Neuronal stem cell (in vitro differentiated cells): ENCODE data around the gene CAMK1D.

Experiments used
- DNase-seq: peaks from one replicate; pipeline ENCODE4 v3.0.0-alpha.2; 2013; ENCODE audit warnings: low spot score
- H2AFZ ChIP-seq: one replicate; pipeline ENCODE4 v1.6.1; 2013; ENCODE audit warnings: mild to moderate bottlenecking, low read length, inconsistent platforms
- H2AK5ac ChIP-seq: 2 replicates; pipeline ENCODE4 v1.6.1; 2013; ENCODE audit warnings: low read depth, mild to moderate bottlenecking, inconsistent platforms, low read length, moderate library complexity, mixed read lengths
- H2BK120ac ChIP-seq: 2 replicates; pipeline ENCODE4 v1.6.1; 2013; ENCODE audit warnings: low read depth, mild to moderate bottlenecking, inconsistent platforms, low read length, moderate library complexity, mixed read lengths
- H2BK12ac ChIP-seq: one replicate; pipeline ENCODE4 v1.6.1; 2013; ENCODE audit warnings: low read length, inconsistent platforms
- H2BK15ac ChIP-seq: 2 replicates; pipeline ENCODE4 v1.6.1; 2013; ENCODE audit warnings: mild to moderate bottlenecking, low read length, inconsistent platforms, mixed read lengths
- H2BK5ac ChIP-seq: one replicate; pipeline ENCODE4 v1.6.1; 2013; ENCODE audit warnings: inconsistent platforms, mild to moderate bottlenecking, low read length, moderate library complexity
- H3K14ac ChIP-seq: one replicate; pipeline ENCODE4 v1.6.1; 2013; ENCODE audit warnings: low read length, inconsistent platforms
- H3K18ac ChIP-seq: 2 replicates; pipeline ENCODE4 v1.6.1; 2013; ENCODE audit warnings: low read length, inconsistent platforms
- H3K23ac ChIP-seq: 2 replicates; pipeline ENCODE4 v1.6.1; 2013; ENCODE audit warnings: low read depth, mild to moderate bottlenecking, mixed read lengths, low read length, inconsistent platforms; ENCODE audit not compliant: poor library complexity
- H3K27ac ChIP-seq: replicated peaks from 3 replicates; pipeline ENCODE4 v1.5.1; 2013; ENCODE audit warnings: low read length, inconsistent platforms
- H3K27me3 ChIP-seq, 3 experiments: 2 replicates each; pipeline ENCODE4 v1.6.1; 2013; ENCODE audit warnings: low read length in 3 of 3, mild to moderate bottlenecking in 2 of 3, inconsistent platforms in 1 of 3, low read depth in 1 of 3, mixed read lengths in 1 of 3, moderate library complexity in 1 of 3; ENCODE audit not compliant: control insufficient read depth in 3 of 3, insufficient read depth in 3 of 3
- H3K36me3 ChIP-seq, 2 donors: replicated peaks in 1 of 2; 2 replicates each; pipeline ENCODE4 v1.6.1; 2013; ENCODE audit warnings: low read length in 2 of 2; ENCODE audit not compliant: control insufficient read depth in 2 of 2, insufficient read depth in 2 of 2
- H3K4ac ChIP-seq: 2 replicates; pipeline ENCODE4 v1.6.1; 2013; ENCODE audit warnings: inconsistent platforms, mild to moderate bottlenecking, low read length, moderate library complexity
- H3K4me1 ChIP-seq, 2 donors: 1 replicate in 1 of 2; 2 replicates in 1 of 2; pipeline ENCODE4 v1.6.1; 2013; ENCODE audit warnings: low read length in 2 of 2, low read depth in 1 of 2; ENCODE audit not compliant: control insufficient read depth in 2 of 2, insufficient read depth in 1 of 2
- H3K4me2 ChIP-seq: one replicate; pipeline ENCODE4 v1.6.1; 2013; ENCODE audit warnings: mild to moderate bottlenecking, low read length, inconsistent platforms; ENCODE audit not compliant: insufficient read depth, poor library complexity, severe bottlenecking
- H3K4me3 ChIP-seq, 2 donors: 2 replicates each; pipeline ENCODE4 v1.5.1; 2013; ENCODE audit warnings: low read length in 2 of 2, mild to moderate bottlenecking in 2 of 2, inconsistent platforms in 1 of 2, moderate library complexity in 1 of 2
- H3K79me1 ChIP-seq: one replicate; pipeline ENCODE4 v1.6.1; 2013; ENCODE audit warnings: low read depth, mild to moderate bottlenecking, inconsistent platforms, low read length, moderate library complexity
- H3K9ac ChIP-seq: one replicate; pipeline ENCODE4 v1.6.1; 2013; ENCODE audit warnings: mild to moderate bottlenecking, low read depth, low read length, inconsistent platforms; ENCODE audit not compliant: poor library complexity
- H3K9me3 ChIP-seq, 2 donors: replicated peaks in 1 of 2; 2 replicates each; pipeline versions ENCODE3 to v1.6.1; 2013; ENCODE audit warnings: low read length in 2 of 2, mild to moderate bottlenecking in 2 of 2, inconsistent platforms in 1 of 2, low read depth in 1 of 2, mixed read lengths in 1 of 2, moderate library complexity in 1 of 2; ENCODE audit not compliant: control insufficient read depth in 2 of 2, insufficient read depth in 1 of 2
- H4K8ac ChIP-seq: one replicate; pipeline ENCODE4 v1.6.1; 2013; ENCODE audit warnings: low read depth, mild to moderate bottlenecking, inconsistent platforms, low read length, moderate library complexity
- H4K91ac ChIP-seq: one replicate; pipeline ENCODE4 v1.6.1; 2013; ENCODE audit warnings: low read length, low read depth, mild to moderate bottlenecking, inconsistent platforms; ENCODE audit not compliant: poor library complexity
- WGBS, 2 donors: extraction: QIAGEN DNeasy Blood & Tissue Kit; methylation state at CpG; one replicate each; pipeline ENCODE4 v1.1.7; 2013; ENCODE audit warnings: missing lambda C conversion rate in 2 of 2, mixed read lengths in 1 of 2; ENCODE audit not compliant: insufficient read length in 2 of 2, insufficient replicate concordance in 1 of 2; ENCODE audit errors: extremely low coverage in 2 of 2; 5-methylcytosine and 5-hydroxymethylcytosine counted together

The CAMK1D gene

DNA sequence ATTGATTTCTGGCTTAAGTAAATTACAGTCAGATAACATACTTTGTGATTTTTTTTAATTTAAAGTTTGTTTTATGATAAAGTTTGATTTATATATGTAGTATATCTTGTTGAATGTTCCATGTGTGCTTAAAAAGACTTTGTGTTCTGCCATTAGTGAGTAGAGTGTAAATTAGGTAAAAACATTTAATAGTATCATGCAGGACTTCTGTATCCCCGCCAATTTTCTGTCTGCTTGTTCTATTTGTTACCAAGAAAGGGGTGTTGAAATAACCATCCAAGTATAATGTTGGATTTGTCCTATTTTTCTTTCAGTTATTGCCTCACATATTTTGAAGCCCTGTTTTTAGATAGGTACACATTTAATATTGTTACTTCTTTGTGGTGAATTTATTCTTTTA lies 172.1 kb downstream of the CAMK1D start:
- no peak overlapping the region for H3K4me2 ChIP-seq
- no peak overlapping the region for H3K23ac ChIP-seq
- no peak overlapping the region for H2BK12ac ChIP-seq
- no peak overlapping the region for H3K18ac ChIP-seq
- H3K27me3 ChIP-seq, result no peaks in the 10 kb centered on the region
- no peak overlapping the region for H2AK5ac ChIP-seq
- no peak overlapping the region for H4K8ac ChIP-seq
- H3K36me3 ChIP-seq, result no peaks in the 10 kb centered on the region
- H3K4me3 ChIP-seq, result no peak overlapping the region
- H3K79me1 ChIP-seq, result no peaks in the 10 kb centered on the region
- no CpG with 5 or more reads among the region's 1 CpG for WGBS, 2 donors
- no peak overlapping the region for H2AFZ ChIP-seq
- DNase-seq, result no peak
- H3K4me1 ChIP-seq, result no peaks in the 10 kb centered on the region
- no peak overlapping the region for H3K14ac ChIP-seq
- H3K4ac ChIP-seq, result no peak overlapping the region
- peaks cover 0 to 4% of the 10 kb centered on the region in 2 donors for H3K9me3 ChIP-seq
- H2BK15ac ChIP-seq, result no peak overlapping the region
- H3K27ac ChIP-seq, result no peak overlapping the region
- no peak overlapping the region for H2BK5ac ChIP-seq
- H3K9ac ChIP-seq, result no peak overlapping the region
- no peak overlapping the region for H2BK120ac ChIP-seq
- H4K91ac ChIP-seq, result no peak overlapping the region

DNA sequence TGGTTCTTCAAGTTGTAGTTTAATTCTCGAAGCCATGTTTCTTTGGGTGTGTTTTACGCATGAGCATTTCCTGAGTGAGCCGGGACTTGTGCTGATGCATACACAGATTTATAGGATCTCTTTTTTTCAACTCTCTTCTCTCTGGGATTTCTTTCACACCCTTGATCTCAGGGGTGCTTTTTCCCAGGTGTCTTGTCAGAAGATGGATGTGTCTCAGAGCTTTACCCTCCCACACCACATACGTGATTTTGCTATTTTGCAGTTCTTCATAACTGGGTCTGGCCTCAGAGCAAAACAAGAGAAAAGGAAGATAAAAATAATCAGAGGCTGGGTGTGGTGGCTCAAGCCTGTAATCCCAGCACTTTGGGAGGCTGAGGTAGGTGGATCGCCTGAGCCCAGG lies 177.0 kb downstream of the CAMK1D start:
- H3K18ac ChIP-seq, result no peak overlapping the region
- no peak overlapping the region for H3K4ac ChIP-seq
- no peak overlapping the region for H3K14ac ChIP-seq
- H2AK5ac ChIP-seq, result no peak overlapping the region
- no peak overlapping the region for H3K27ac ChIP-seq
- no peak for DNase-seq
- H3K9ac ChIP-seq, result no peak overlapping the region
- H2AFZ ChIP-seq, result no peak overlapping the region
- H2BK5ac ChIP-seq, result no peak overlapping the region
- no peaks in the 10 kb centered on the region for H3K36me3 ChIP-seq
- no peaks in the 10 kb centered on the region for H3K79me1 ChIP-seq
- no peak overlapping the region for H2BK120ac ChIP-seq
- no peak overlapping the region for H2BK12ac ChIP-seq
- H3K4me3 ChIP-seq, result no peak overlapping the region
- H3K27me3 ChIP-seq, result no peaks in the 10 kb centered on the region
- no peaks in the 10 kb centered on the region for H3K4me1 ChIP-seq
- H3K9me3 ChIP-seq, result no peaks in the 10 kb centered on the region
- no peak overlapping the region for H4K8ac ChIP-seq
- no CpG with 5 or more reads among the region's 5 CpGs for WGBS, 2 donors
- no peak overlapping the region for H2BK15ac ChIP-seq
- H3K4me2 ChIP-seq, result no peak overlapping the region
- no peak overlapping the region for H4K91ac ChIP-seq
- H3K23ac ChIP-seq, result no peak overlapping the region

DNA sequence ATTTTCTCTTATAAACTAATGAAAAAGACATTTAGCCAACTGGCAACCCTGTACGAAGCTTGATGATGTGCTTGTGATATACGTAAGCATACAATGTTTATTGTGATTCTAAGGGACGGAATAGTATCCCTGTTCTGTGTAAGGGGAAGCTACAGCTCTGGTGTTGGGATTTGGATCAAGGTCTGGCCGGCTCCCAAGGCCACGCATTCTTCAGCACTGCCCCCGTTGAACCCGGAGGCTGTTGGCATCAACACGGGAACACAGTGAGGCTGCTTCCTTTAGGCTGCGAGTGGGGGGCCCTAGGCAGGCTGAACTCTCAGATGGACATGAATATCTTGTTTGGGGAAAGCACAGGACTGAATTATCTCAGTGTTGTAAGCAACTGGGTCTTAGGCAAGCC lies 180.6 kb downstream of the CAMK1D start:
- Histone ChIP-seq H2AFZ (no peak overlapping the region), H3K14ac (peak overlapping the region; percentile 67), H3K27ac (no peak overlapping the region), H3K36me3 (no peaks in the 10 kb centered on the region), H4K8ac (no peak overlapping the region), H2BK120ac (no peak overlapping the region), H2BK5ac (no peak overlapping the region), H2BK15ac (no peak overlapping the region), H2AK5ac (no peak overlapping the region), H3K4me1 (no peaks in the 10 kb centered on the region), H3K4me3 (no peak overlapping the region), H4K91ac (no peak overlapping the region), H3K9ac (no peak overlapping the region), H3K4ac (no peak overlapping the region), H2BK12ac (no peak overlapping the region), H3K23ac (no peak overlapping the region), H3K27me3 (no peaks in the 10 kb centered on the region), H3K79me1 (no peaks in the 10 kb centered on the region), H3K9me3 (no peaks in the 10 kb centered on the region), H3K4me2 (no peak overlapping the region), H3K18ac (no peak overlapping the region)
- DNase-seq, result no peak
- no CpG with 5 or more reads among the region's 9 CpGs for WGBS, 2 donors

DNA sequence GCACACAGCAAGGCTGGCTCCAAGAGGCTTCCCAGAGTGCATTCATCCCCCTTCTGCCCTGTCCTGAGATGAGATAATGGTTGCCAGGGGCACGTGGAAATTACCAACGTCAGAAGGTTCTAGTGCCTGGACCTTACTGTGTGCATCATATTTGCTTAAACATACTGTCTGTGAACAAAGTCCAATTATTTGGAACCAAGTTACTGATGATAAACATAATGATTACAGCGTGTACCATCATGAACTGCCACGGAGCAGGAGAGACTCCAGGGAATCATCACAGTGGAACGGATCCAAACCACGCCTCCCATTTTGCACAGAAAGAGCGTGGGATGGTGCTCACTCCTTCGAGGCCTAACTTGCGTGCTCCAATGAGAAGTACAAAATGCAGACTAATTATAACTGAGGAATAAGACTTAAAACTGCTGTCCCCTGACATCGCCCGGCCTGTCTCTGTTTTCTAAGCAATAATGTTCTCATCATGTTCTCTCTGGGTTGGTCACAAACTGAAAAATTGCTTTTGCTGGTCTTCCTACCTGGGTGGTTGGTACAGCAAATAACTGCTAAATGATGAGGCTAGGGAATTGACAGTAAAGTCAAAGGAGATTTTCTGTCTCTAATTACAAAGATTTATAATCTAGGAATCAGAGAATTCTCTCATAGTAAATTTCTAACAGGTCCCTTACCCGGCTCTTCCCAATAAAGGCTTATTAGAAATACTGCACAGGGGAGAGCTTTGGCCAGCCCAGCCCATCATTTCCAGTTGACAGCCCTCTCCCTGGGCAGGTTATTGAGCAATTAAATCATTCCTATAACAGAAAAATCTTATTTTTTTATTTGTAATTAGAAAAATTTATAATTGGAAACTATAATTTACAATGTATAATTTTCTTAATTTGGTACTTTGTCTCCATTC lies 182.2 kb downstream of the CAMK1D start:
- no peaks in the 10 kb centered on the region for H3K36me3 ChIP-seq
- no peak overlapping the region for H3K4me2 ChIP-seq
- H3K4me3 ChIP-seq, result no peak overlapping the region
- H2AK5ac ChIP-seq, result no peak overlapping the region
- no peak overlapping the region for H3K14ac ChIP-seq
- H3K9me3 ChIP-seq, result no peaks in the 10 kb centered on the region
- H2AFZ ChIP-seq, result no peak overlapping the region
- no peak overlapping the region for H2BK5ac ChIP-seq
- no peak overlapping the region for H3K18ac ChIP-seq
- H2BK15ac ChIP-seq, result no peak overlapping the region
- H3K27me3 ChIP-seq, result no peaks in the 10 kb centered on the region
- no peak overlapping the region for H3K4ac ChIP-seq
- no peak overlapping the region for H3K9ac ChIP-seq
- H3K23ac ChIP-seq, result no peak overlapping the region
- H3K79me1 ChIP-seq, result no peaks in the 10 kb centered on the region
- no peak overlapping the region for H2BK12ac ChIP-seq
- H3K27ac ChIP-seq, result no peak overlapping the region
- no peak overlapping the region for H4K91ac ChIP-seq
- no peak overlapping the region for H2BK120ac ChIP-seq
- WGBS, 2 donors, result no CpG with 5 or more reads among the region's 12 CpGs
- no peaks in the 10 kb centered on the region for H3K4me1 ChIP-seq
- DNase-seq, result no peak
- H4K8ac ChIP-seq, result no peak overlapping the region
